Lower leg skin (tissue), 4 donors: Measurements from ENCODE around the gene DSCAML1. TPM values are rescaled to one million over a fixed set of nuclear protein-coding genes. Genes with fewer than 3 reads are reported as not detected.

Source experiments
- DNase-seq, 2 donors: peaks; one replicate each; pipeline ENCODE4 v3.0.0-alpha.2; 2019; ENCODE audit warnings: low spot score in 2 of 2
- H3K4me3 ChIP-seq: fragments of 200-600 bp; sonication (generic); 2 replicates; pipeline ENCODE4 v1.5.1; 2017; ENCODE audit warnings: mild to moderate bottlenecking, low read depth; ENCODE audit not compliant: poor library complexity, severe bottlenecking
- POLR2A ChIP-seq, 2 donors: fragments of 450-650 bp; IDR thresholded peaks; one replicate each; pipeline ENCODE4 v1.6.1; 2016 to 2017; ENCODE audit warnings: antibody characterized with exemption in 2 of 2, mild to moderate bottlenecking in 1 of 2, moderate library complexity in 1 of 2
- WGBS, 2 donors: methylation state at CpG; one replicate each; pipeline ENCODE4 v1.1.5; 2018; 5-methylcytosine and 5-hydroxymethylcytosine counted together
- intact Hi-C: fragments of 100-400 bp; cut with DNase I; formaldehyde crosslinking; loops from one replicate; pipeline ENCODE4 v1.15.0; 2023; ENCODE audit warnings: low total_unique reads
- total RNA-seq, 4 donors: library from RNA; depleted of rRNA; stranded (reverse); fragments of >200 nt; gene quantifications; one replicate each; pipeline ENCODE4 v1.1.0, GENCODE V29; 2016
- TF ChIP-seq, protein P1 (sequence below), 3 donors: fragments of 450-650 bp; IDR thresholded peaks; one replicate each; pipeline ENCODE4 v1.5.1; 2016; ENCODE audit warnings: antibody characterized with exemption in 3 of 3, mild to moderate bottlenecking in 3 of 3, moderate library complexity in 2 of 3

DSCAML1 gene
- total RNA-seq, 4 donors from 2014 or later: 0.07 to 0.13 (median 0.08) TPM

DNA sequence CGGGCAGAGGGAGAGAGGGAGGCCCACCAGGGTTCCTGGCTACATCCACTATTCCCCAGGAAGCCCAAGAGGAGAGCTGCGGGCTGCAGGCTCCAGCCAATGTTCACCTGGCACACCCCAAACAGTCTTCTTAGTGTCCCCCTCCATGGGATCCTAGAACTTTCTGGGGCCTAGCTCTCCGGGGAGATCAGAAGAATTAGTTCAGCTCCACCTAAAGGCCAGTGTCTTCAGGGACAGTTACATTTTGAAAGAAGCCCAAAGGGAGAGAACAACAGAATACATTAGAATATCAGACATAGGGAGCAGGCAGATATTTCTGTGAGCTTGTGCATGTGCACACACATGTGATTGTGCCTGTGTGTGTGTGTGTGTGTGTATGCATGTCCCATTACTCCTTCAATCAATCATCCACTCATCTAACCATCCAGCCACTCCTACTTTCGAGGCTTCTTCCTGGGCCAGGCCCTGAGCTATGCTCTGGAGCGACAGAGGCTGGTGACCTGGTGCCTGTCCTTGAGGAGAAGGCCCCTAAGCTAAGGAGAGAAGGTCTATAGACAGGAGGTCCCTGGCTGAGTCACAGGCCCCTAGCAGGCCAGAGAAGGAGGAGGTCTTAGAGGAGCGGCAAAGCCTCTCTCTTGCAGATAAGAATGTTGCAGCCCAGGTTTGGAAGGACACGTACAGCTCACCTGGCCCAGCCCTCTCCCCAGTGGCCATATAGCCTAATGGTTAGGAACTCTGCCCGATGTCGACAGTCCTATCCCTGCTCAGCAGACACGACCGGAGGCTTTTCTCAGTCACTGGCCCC, 165.5 kb downstream of the DSCAML1 start:
- intact Hi-C loops: no loop called here
- TF ChIP-seq, protein P1, sequence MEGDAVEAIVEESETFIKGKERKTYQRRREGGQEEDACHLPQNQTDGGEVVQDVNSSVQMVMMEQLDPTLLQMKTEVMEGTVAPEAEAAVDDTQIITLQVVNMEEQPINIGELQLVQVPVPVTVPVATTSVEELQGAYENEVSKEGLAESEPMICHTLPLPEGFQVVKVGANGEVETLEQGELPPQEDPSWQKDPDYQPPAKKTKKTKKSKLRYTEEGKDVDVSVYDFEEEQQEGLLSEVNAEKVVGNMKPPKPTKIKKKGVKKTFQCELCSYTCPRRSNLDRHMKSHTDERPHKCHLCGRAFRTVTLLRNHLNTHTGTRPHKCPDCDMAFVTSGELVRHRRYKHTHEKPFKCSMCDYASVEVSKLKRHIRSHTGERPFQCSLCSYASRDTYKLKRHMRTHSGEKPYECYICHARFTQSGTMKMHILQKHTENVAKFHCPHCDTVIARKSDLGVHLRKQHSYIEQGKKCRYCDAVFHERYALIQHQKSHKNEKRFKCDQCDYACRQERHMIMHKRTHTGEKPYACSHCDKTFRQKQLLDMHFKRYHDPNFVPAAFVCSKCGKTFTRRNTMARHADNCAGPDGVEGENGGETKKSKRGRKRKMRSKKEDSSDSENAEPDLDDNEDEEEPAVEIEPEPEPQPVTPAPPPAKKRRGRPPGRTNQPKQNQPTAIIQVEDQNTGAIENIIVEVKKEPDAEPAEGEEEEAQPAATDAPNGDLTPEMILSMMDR (IDR thresholded peaks at IDR 0.05): no peak
- TF ChIP-seq POLR2A (IDR thresholded peaks at IDR 0.05): no peak
- WGBS, 2 donors: 89% methylated on average over 11 of the region's 11 CpGs
- H3K4me3 ChIP-seq: no peak overlapping the region
- DNase-seq: no peak

- TF ChIP-seq, protein P1 (IDR thresholded peaks at IDR 0.05): no peak
- TF ChIP-seq POLR2A (IDR thresholded peaks at IDR 0.05): no peak
- intact Hi-C loops: no loop called here
- DNase-seq: no peak
- 92 to 94% methylated on average over 9 of the region's 9 CpGs for WGBS, 2 donors
- no peak overlapping the region for H3K4me3 ChIP-seq
Measured at GRCh38 chr11:117629891-117630538, 167.0 kb downstream of the DSCAML1 start.

DNA sequence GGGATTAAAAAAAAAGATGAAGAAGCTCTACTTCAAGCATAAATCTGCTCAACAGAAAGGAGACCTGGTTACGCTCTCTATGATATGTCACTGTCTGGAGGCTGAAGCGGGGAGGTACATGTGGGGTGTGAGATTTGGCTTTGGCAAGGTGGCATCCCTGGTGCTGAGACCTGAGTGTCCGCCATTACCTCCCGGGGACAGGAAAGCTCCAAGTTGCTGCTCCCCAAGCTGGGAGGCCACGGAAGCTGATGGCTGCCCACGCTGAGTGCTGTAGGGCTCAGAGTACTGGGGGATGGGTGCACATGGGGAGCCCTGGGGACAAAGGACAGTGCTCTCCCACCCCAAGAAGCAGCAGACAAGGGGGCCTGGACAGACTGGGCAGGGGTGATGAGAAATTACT, 167.9 kb downstream of the DSCAML1 start:
- no peak for TF ChIP-seq POLR2A (IDR thresholded peaks at IDR 0.05)
- TF ChIP-seq, protein P1 (IDR thresholded peaks at IDR 0.05): no peak

GRCh38 chr11:117627259-117627658, 169.8 kb downstream of the DSCAML1 start:
- no peak for DNase-seq
- intact Hi-C loops: no loop called here
- no peak for TF ChIP-seq POLR2A (IDR thresholded peaks at IDR 0.05)
- TF ChIP-seq, protein P1 (IDR thresholded peaks at IDR 0.05): no peak
- WGBS, 2 donors: 77 to 85% methylated on average over 13 of the region's 13 CpGs
- no peak overlapping the region for H3K4me3 ChIP-seq

More for the DNA sequence above, 167.9 kb downstream of the DSCAML1 start:
- no peak overlapping the region for H3K4me3 ChIP-seq
- WGBS, 2 donors: 93 to 97% methylated on average over 6 of the region's 6 CpGs
- intact Hi-C loops: no loop called here
- DNase-seq: no peak

DNA sequence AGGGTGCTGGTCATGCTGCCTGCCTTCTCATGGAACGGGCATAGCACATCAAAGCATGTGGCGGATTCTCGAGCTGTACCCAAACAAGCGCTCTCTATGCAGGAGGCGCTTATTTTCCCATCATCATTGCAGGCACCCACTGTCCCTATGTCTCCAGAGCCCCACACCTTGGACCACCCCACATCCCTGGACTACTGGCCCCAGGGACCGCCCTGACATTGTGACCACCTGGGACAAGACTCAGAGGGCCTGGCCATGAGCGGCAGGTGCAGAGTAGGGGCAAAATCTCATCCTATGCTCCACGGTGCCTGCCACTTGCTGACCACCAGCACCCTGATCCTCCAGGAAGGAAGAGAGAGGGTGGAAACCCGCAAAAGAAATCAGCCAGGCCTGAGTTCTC, 170.4 kb downstream of the DSCAML1 start:
- H3K4me3 ChIP-seq: no peak overlapping the region
- intact Hi-C loops: no loop called here
- WGBS, 2 donors: 90 to 92% methylated on average over 9 of the region's 9 CpGs
- no peak for DNase-seq
- TF ChIP-seq, protein P1 (IDR thresholded peaks at IDR 0.05): no peak
- no peak for TF ChIP-seq POLR2A (IDR thresholded peaks at IDR 0.05)
